DOHH2 (cell line): ENCODE measurements around the gene CCDC171.

ENCODE experiments used
- H3F3A ChIP-seq: fragments of 200-600 bp; sonication (generic), shearing (Covaris generic); 2 replicates; pipeline ENCODE4 v1.6.0; 2016; ENCODE audit warnings: antibody characterized with exemption, mild to moderate bottlenecking; ENCODE audit not compliant: control insufficient read depth, insufficient read depth
- H3K27ac ChIP-seq: fragments of 200-600 bp; sonication (generic); 2 replicates; pipeline ENCODE4 v1.5.1; 2014; ENCODE audit warnings: low read depth, mild to moderate bottlenecking, low read length, moderate library complexity
- H3K27me3 ChIP-seq: fragments of 200-600 bp; sonication (generic); 2 replicates; pipeline ENCODE4 v1.6.1; 2014; ENCODE audit warnings: mild to moderate bottlenecking, low read length, mixed read lengths; ENCODE audit not compliant: control insufficient read depth
- H3K36me3 ChIP-seq: fragments of 200-600 bp; sonication (generic); 2 replicates; pipeline ENCODE4 v1.6.1; 2014; ENCODE audit warnings: mild to moderate bottlenecking, low read length, moderate library complexity, mixed read lengths; ENCODE audit not compliant: control insufficient read depth
- H3K4me1 ChIP-seq: fragments of 200-600 bp; sonication (generic); 2 replicates; pipeline ENCODE4 v1.6.1; 2014; ENCODE audit warnings: mild to moderate bottlenecking, low read length, mixed read lengths; ENCODE audit not compliant: control insufficient read depth
- H3K4me2 ChIP-seq: fragments of 200-600 bp; sonication (generic); 2 replicates; pipeline ENCODE4 v1.6.0; 2014; ENCODE audit warnings: mild to moderate bottlenecking, low read length, moderate library complexity
- H3K4me3 ChIP-seq: fragments of 200-600 bp; sonication (generic); 2 replicates; pipeline ENCODE4 v1.5.1; 2014; ENCODE audit warnings: mild to moderate bottlenecking, low read length, mixed read lengths
- H3K79me2 ChIP-seq: fragments of 200-600 bp; sonication (generic); 2 replicates; pipeline ENCODE4 v1.6.1; 2014; ENCODE audit warnings: mild to moderate bottlenecking, low read length, mixed read lengths; ENCODE audit not compliant: control insufficient read depth
- H3K9me2 ChIP-seq: fragments of 200-600 bp; sonication (generic); replicated peaks from 2 replicates; pipeline ENCODE4 v1.6.1; 2014; ENCODE audit warnings: mild to moderate bottlenecking, low read length, mixed read lengths; ENCODE audit not compliant: control insufficient read depth
- H3K9me3 ChIP-seq: fragments of 200-600 bp; sonication (generic); 2 replicates; pipeline ENCODE4 v1.6.1; 2014; ENCODE audit warnings: antibody characterized with exemption, low read length, mixed read lengths; ENCODE audit not compliant: control insufficient read depth, insufficient read depth
- H4K20me1 ChIP-seq: fragments of 200-600 bp; sonication (generic); 2 replicates; pipeline ENCODE4 v1.6.0; 2014; ENCODE audit warnings: low read depth, mild to moderate bottlenecking, antibody characterized with exemption, low read length, moderate library complexity; ENCODE audit not compliant: control insufficient read depth, insufficient read depth
- EZH2phosphoT487 ChIP-seq: fragments of 200-600 bp; sonication (generic); IDR thresholded peaks from 2 replicates; pipeline ENCODE4 v1.6.1; 2017; ENCODE audit warnings: borderline replicate concordance, mild to moderate bottlenecking, antibody characterized with exemption, low read length, moderate library complexity, mixed read lengths
- TF ChIP-seq, protein P1 (sequence below): fragments of 200-600 bp; sonication (generic); IDR thresholded peaks from one replicate; pipeline ENCODE4 v1.5.1; 2014; ENCODE audit warnings: antibody characterized with exemption, mild to moderate bottlenecking, low read depth, low read length; ENCODE audit not compliant: poor library complexity, severe bottlenecking

Gene CCDC171

DNA sequence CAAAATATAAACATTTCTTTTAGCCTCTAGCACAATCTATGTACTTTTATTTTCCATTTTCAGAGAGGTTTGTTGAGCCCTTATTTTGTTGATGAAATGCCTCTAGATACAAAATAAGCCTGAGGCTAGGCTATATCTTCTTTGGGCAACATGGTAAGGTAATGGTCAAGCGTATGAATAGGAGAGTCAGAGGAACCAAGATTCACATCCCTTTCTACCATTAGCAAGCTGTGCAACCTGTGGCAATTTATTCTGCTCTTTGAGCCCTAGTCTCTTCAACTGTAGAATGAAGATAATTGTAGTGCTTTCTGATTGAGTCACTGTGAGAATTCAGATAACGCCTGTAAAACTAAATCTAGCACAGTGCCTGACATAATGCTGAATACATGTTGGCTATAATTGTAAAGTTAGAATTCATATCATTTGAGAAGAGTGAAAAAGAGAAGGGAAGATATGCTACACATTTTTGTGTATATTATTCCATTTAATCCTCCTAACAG lies 412.5 kb downstream of the CCDC171 start:
- Histone ChIP-seq H3F3A (no peaks in the 10 kb centered on the region), H3K9me3 (no peaks in the 10 kb centered on the region), H4K20me1 (no peaks in the 10 kb centered on the region), H3K36me3 (no peaks in the 10 kb centered on the region), H3K27ac (no peak overlapping the region), H3K4me3 (no peak overlapping the region), H3K4me1 (no peaks in the 10 kb centered on the region), H3K27me3 (no peaks in the 10 kb centered on the region), H3K4me2 (no peak overlapping the region), H3K9me2 (no peaks in the 10 kb centered on the region), H3K79me2 (no peaks in the 10 kb centered on the region)
- TF ChIP-seq EZH2phosphoT487 = no peak
- TF ChIP-seq, protein P1, sequence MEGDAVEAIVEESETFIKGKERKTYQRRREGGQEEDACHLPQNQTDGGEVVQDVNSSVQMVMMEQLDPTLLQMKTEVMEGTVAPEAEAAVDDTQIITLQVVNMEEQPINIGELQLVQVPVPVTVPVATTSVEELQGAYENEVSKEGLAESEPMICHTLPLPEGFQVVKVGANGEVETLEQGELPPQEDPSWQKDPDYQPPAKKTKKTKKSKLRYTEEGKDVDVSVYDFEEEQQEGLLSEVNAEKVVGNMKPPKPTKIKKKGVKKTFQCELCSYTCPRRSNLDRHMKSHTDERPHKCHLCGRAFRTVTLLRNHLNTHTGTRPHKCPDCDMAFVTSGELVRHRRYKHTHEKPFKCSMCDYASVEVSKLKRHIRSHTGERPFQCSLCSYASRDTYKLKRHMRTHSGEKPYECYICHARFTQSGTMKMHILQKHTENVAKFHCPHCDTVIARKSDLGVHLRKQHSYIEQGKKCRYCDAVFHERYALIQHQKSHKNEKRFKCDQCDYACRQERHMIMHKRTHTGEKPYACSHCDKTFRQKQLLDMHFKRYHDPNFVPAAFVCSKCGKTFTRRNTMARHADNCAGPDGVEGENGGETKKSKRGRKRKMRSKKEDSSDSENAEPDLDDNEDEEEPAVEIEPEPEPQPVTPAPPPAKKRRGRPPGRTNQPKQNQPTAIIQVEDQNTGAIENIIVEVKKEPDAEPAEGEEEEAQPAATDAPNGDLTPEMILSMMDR = no peak

DNA sequence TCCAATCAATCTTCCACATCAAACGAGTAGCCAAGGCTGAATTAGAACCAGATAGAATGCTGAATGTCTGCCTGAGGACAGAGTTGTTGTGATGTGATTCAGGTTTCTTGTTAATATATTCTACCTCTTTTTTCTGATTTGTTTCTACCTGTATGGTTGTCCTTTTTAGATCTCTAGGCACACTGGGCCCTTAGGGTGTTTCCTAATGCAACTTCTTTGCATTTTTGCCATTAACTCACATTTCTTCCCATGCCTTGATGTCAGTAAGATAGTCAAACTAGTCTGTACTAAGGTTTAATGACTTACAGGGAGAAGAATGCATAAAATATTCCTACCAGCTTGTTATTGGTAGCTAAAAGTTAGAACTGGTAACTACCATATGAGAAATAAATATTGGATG lies 413.6 kb downstream of the CCDC171 start:
- H3K9me3 ChIP-seq = no peaks in the 10 kb centered on the region
- no peaks in the 10 kb centered on the region for H3K36me3 ChIP-seq
- no peaks in the 10 kb centered on the region for H3K4me1 ChIP-seq
- H3K9me2 ChIP-seq = no peaks in the 10 kb centered on the region
- no peak overlapping the region for H3K27ac ChIP-seq
- H3K4me3 ChIP-seq = no peak overlapping the region
- no peak overlapping the region for H3K4me2 ChIP-seq
- TF ChIP-seq EZH2phosphoT487 = no peak
- H4K20me1 ChIP-seq = no peaks in the 10 kb centered on the region
- H3K79me2 ChIP-seq = no peaks in the 10 kb centered on the region
- H3F3A ChIP-seq = no peaks in the 10 kb centered on the region
- H3K27me3 ChIP-seq = no peaks in the 10 kb centered on the region

DNA sequence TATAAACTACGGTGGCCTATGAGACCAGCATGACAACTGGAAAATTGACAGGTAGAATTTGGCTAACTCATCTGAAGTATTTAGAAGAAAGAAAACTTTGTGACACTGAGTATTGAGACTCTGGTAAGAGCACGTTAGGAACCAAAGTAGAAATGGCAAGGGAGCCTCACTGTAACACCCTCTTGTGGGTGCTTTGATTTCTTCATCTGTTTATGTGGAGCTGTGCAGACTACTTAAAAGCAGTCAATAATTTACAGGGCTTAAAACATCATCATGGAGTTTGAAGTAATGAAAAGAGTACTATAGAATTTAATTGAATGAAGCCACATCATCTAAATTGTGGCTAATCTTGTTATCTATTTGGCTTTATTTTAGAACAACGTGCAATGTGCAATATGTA lies 414.2 kb downstream of the CCDC171 start:
- Histone ChIP-seq H3K27ac (no peak overlapping the region), H3F3A (no peaks in the 10 kb centered on the region), H3K27me3 (no peaks in the 10 kb centered on the region), H3K79me2 (no peaks in the 10 kb centered on the region), H3K4me1 (no peaks in the 10 kb centered on the region), H3K4me3 (no peak overlapping the region), H3K9me2 (no peaks in the 10 kb centered on the region), H3K4me2 (no peak overlapping the region), H3K36me3 (no peaks in the 10 kb centered on the region), H4K20me1 (no peaks in the 10 kb centered on the region), H3K9me3 (no peaks in the 10 kb centered on the region)
- TF ChIP-seq, protein P1 = no peak
- no peak for TF ChIP-seq EZH2phosphoT487

DNA sequence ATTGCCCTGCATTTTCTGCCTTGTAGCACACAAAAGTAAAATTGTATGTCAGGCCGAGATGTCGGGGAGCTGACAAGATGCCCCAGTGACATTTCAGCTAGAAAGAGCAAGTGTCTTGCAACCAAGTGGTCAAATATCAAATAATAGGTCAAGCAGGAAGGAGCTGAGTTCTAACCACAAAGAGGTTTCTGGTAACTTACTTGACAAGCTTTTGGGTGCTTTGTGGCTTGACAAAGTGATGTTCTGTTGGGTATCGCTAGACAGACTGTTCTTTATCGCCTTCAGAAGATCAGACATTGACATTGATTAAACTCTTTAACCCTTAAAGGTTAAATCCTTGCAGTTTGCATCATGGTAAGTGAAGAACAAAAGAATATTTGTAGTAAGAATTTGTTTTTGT lies 419.9 kb downstream of the CCDC171 start:
- H3K4me2 ChIP-seq = no peak overlapping the region
- no peak overlapping the region for H3K27ac ChIP-seq
- no peaks in the 10 kb centered on the region for H3F3A ChIP-seq
- no peaks in the 10 kb centered on the region for H3K79me2 ChIP-seq
- no peaks in the 10 kb centered on the region for H3K36me3 ChIP-seq
- H3K9me2 ChIP-seq = no peaks in the 10 kb centered on the region
- no peaks in the 10 kb centered on the region for H3K27me3 ChIP-seq
- no peaks in the 10 kb centered on the region for H4K20me1 ChIP-seq
- H3K4me1 ChIP-seq = no peaks in the 10 kb centered on the region
- H3K9me3 ChIP-seq = no peaks in the 10 kb centered on the region
- TF ChIP-seq, protein P1 = no peak
- no peak for TF ChIP-seq EZH2phosphoT487
- H3K4me3 ChIP-seq = no peak overlapping the region
